H9 (cell line): ENCODE measurements around the gene TPRN. TPM values are rescaled to one million over a fixed set of nuclear protein-coding genes. Genes with fewer than 3 reads are reported as not detected.

ENCODE experiments used
- DNase-seq: peaks from one replicate; pipeline ENCODE4 v3.0.0-alpha.2; 2017
- H2AFZ ChIP-seq: one replicate; pipeline ENCODE4 v1.6.1; 2013; ENCODE audit warnings: mild to moderate bottlenecking, low read length, control low read depth, moderate library complexity
- H2AK5ac ChIP-seq: 2 replicates; pipeline ENCODE4 v1.6.1; 2013; ENCODE audit warnings: low read length, control low read depth, mixed read lengths; ENCODE audit not compliant: insufficient read length
- H2BK120ac ChIP-seq: one replicate; pipeline ENCODE4 v1.6.1; 2013; ENCODE audit warnings: low read depth, mild to moderate bottlenecking, low read length, control low read depth, inconsistent platforms; ENCODE audit not compliant: poor library complexity, severe bottlenecking
- H2BK12ac ChIP-seq: 2 replicates; pipeline ENCODE4 v1.6.1; 2013; ENCODE audit warnings: low read length, control low read depth, mixed read lengths, low read depth; ENCODE audit not compliant: insufficient read length
- H2BK15ac ChIP-seq: 2 replicates; pipeline ENCODE4 v1.6.1; 2013; ENCODE audit warnings: low read depth, low read length, control low read depth
- H2BK20ac ChIP-seq: one replicate; pipeline ENCODE4 v1.6.1; 2013; ENCODE audit warnings: low read depth, mild to moderate bottlenecking, low read length, control low read depth, inconsistent platforms; ENCODE audit not compliant: poor library complexity, severe bottlenecking
- H2BK5ac ChIP-seq: 2 replicates; pipeline ENCODE4 v1.6.1; 2013; ENCODE audit warnings: low read length, control low read depth, mixed read lengths; ENCODE audit not compliant: insufficient read length
- H3K14ac ChIP-seq: 2 replicates; pipeline ENCODE4 v1.6.1; 2013; ENCODE audit warnings: low read length, control low read depth; ENCODE audit not compliant: insufficient read depth
- H3K18ac ChIP-seq: 2 replicates; pipeline ENCODE4 v1.6.1; 2013; ENCODE audit warnings: low read depth, mild to moderate bottlenecking, mixed read lengths, low read length, control low read depth; ENCODE audit not compliant: insufficient read length
- H3K23ac ChIP-seq: 2 replicates; pipeline ENCODE4 v1.6.1; 2013; ENCODE audit warnings: low read length, control low read depth, mixed read lengths, low read depth; ENCODE audit not compliant: insufficient read length
- H3K23me2 ChIP-seq: 2 replicates; pipeline ENCODE4 v1.6.1; 2013; ENCODE audit warnings: low read depth, mild to moderate bottlenecking, mixed read lengths, low read length, control low read depth; ENCODE audit not compliant: insufficient read length, poor library complexity, severe bottlenecking
- H3K27ac ChIP-seq: 2 replicates; pipeline ENCODE4 v1.5.1; 2013; ENCODE audit warnings: low read length, control low read depth, mixed read lengths, low read depth; ENCODE audit not compliant: insufficient read length
- H3K27me3 ChIP-seq: 2 replicates; pipeline ENCODE4 v1.6.1; 2013; ENCODE audit warnings: low read length, control low read depth, inconsistent platforms; ENCODE audit not compliant: insufficient read depth
- H3K4ac ChIP-seq: 2 replicates; pipeline ENCODE4 v1.6.1; 2013; ENCODE audit warnings: low read depth, mild to moderate bottlenecking, control low read depth, inconsistent platforms, low read length, moderate library complexity
- H3K4me1 ChIP-seq: 2 replicates; pipeline ENCODE4 v1.6.1; 2013; ENCODE audit warnings: low read length, control low read depth, inconsistent platforms; ENCODE audit not compliant: insufficient read depth
- H3K4me2 ChIP-seq: 2 replicates; pipeline ENCODE4 v1.6.1; 2013; ENCODE audit warnings: low read length, control low read depth, mixed read lengths; ENCODE audit not compliant: insufficient read length, insufficient read depth
- H3K56ac ChIP-seq: 2 replicates; pipeline ENCODE4 v1.6.1; 2013; ENCODE audit warnings: low read depth, mild to moderate bottlenecking, mixed read lengths, low read length, control low read depth; ENCODE audit not compliant: insufficient read length
- H3K79me1 ChIP-seq: 2 replicates; pipeline ENCODE4 v1.6.1; 2013; ENCODE audit warnings: low read depth, mild to moderate bottlenecking, moderate library complexity, low read length, control low read depth, inconsistent platforms; ENCODE audit not compliant: insufficient read depth, poor library complexity, severe bottlenecking
- H3K79me2 ChIP-seq: 2 replicates; pipeline ENCODE4 v1.6.1; 2013; ENCODE audit warnings: low read length, control low read depth, inconsistent platforms; ENCODE audit not compliant: insufficient read depth
- H3K9ac ChIP-seq: 2 replicates; pipeline ENCODE4 v1.6.1; 2013; ENCODE audit warnings: low read length, control low read depth, mixed read lengths; ENCODE audit not compliant: insufficient read length; ENCODE audit errors: extremely low read depth
- H3K9me3 ChIP-seq: one replicate; pipeline ENCODE4 v1.6.1; 2013; ENCODE audit warnings: low read depth, low read length, inconsistent platforms; ENCODE audit not compliant: control insufficient read depth
- H3T11ph ChIP-seq: one replicate; pipeline ENCODE4 v1.6.1; 2013; ENCODE audit warnings: mild to moderate bottlenecking, low read length, control low read depth, inconsistent platforms
- H4K20me1 ChIP-seq: one replicate; pipeline ENCODE4 v1.6.1; 2013; ENCODE audit not compliant: control insufficient read depth, insufficient read length, insufficient read depth
- H4K5ac ChIP-seq: 2 replicates; pipeline ENCODE4 v1.6.1; 2013; ENCODE audit warnings: low read depth, mild to moderate bottlenecking, mixed read lengths, low read length, control low read depth; ENCODE audit not compliant: insufficient read length
- H4K8ac ChIP-seq: replicated peaks from 2 replicates; pipeline ENCODE4 v1.6.1; 2013; ENCODE audit warnings: low read length, control low read depth, mixed read lengths, low read depth; ENCODE audit not compliant: insufficient read length
- H4K91ac ChIP-seq: 2 replicates; pipeline ENCODE4 v1.6.1; 2013; ENCODE audit warnings: low read depth, mild to moderate bottlenecking, moderate library complexity, mixed read lengths, low read length, control low read depth; ENCODE audit not compliant: insufficient read length
- H3K27ac Mint-ChIP-seq, 3 experiments: 2 replicates in 2 of 3; 3 replicates in 1 of 3; pipeline ENCODE4 v1.8.0; 2020 to 2021; ENCODE audit warnings: mixed read lengths in 3 of 3, mild to moderate bottlenecking in 1 of 3, moderate library complexity in 1 of 3
- H3K27me3 Mint-ChIP-seq: 2 replicates; pipeline ENCODE4 v1.8.0; 2021; ENCODE audit warnings: low read depth, mild to moderate bottlenecking, moderate library complexity, mixed read lengths
- H3K36me3 Mint-ChIP-seq, 3 experiments: 2 replicates in 2 of 3; 3 replicates in 1 of 3; pipeline ENCODE4 v1.8.0; 2020 to 2021; ENCODE audit warnings: low read depth in 3 of 3, mixed read lengths in 3 of 3; ENCODE audit not compliant: insufficient read depth in 1 of 3
- H3K4me1 Mint-ChIP-seq, 2 experiments: 2 replicates each; pipeline ENCODE4 v1.8.0; 2020; ENCODE audit warnings: mixed read lengths in 2 of 2
- H3K4me3 Mint-ChIP-seq, 2 experiments: 2 replicates in 1 of 2; 3 replicates in 1 of 2; pipeline ENCODE4 v1.8.0; 2020 to 2021; ENCODE audit warnings: mild to moderate bottlenecking in 2 of 2, mixed read lengths in 2 of 2, moderate library complexity in 1 of 2
- H3K9me3 Mint-ChIP-seq, 2 experiments: 2 replicates in 1 of 2; 3 replicates in 1 of 2; pipeline ENCODE4 v1.8.0; 2020; ENCODE audit warnings: mild to moderate bottlenecking in 2 of 2, mixed read lengths in 2 of 2, moderate library complexity in 1 of 2
- WGBS: extraction: QIAGEN DNeasy Blood & Tissue Kit; methylation state at CpG from one replicate; pipeline ENCODE4 v1.1.7; 2013; ENCODE audit warnings: missing lambda C conversion rate, low lambda C conversion rate, mixed read lengths; ENCODE audit not compliant: insufficient read length; ENCODE audit errors: extremely low coverage; 5-methylcytosine and 5-hydroxymethylcytosine counted together
- total RNA-seq: library from RNA; stranded (reverse); gene quantifications from 2 replicates; pipeline ENCODE4 v1.2.1, GENCODE V29; 2021
- TF ChIP-seq, protein P1 (sequence below): fragments of 200-600 bp; sonication (generic); conservative IDR thresholded peaks from 3 replicates; pipeline ENCODE4 v1.8.0; 2021; ENCODE audit warnings: antibody characterized with exemption, mild to moderate bottlenecking

Gene TPRN
- total RNA-seq, 1 experiment from 2014 or later = 30.7 TPM

- H3K18ac ChIP-seq = no peak overlapping the region
- H3K4me2 ChIP-seq = no peak overlapping the region
- no peak overlapping the region for H2BK12ac ChIP-seq
- H4K20me1 ChIP-seq = no peaks in the 10 kb centered on the region
- H3K4me1 ChIP-seq = peaks cover 3% of the 10 kb centered on the region; the same call in 1 of the 2 replicates
- Mint-ChIP-seq H3K4me1 (peaks cover 12 to 20% of the 10 kb centered on the region in 2 experiments), H3K4me3 (no peak overlapping the region), H3K36me3 (peaks cover 5 to 7% (median 6%) of the 10 kb centered on the region in 3 experiments; a peak in 6 of 7 replicates), H3K27me3 (peaks cover 7% of the 10 kb centered on the region), H3K27ac (no peak overlapping the region), H3K9me3 (no peaks in the 10 kb centered on the region; a peak in 1 of 5 replicates)
- no peak overlapping the region for H3K23ac ChIP-seq
- no peak overlapping the region for H3K56ac ChIP-seq
- H3K79me2 ChIP-seq = no peaks in the 10 kb centered on the region
- H2BK20ac ChIP-seq = no peak overlapping the region
- no peak overlapping the region for H3T11ph ChIP-seq
- no peak overlapping the region for H3K4ac ChIP-seq
- TF ChIP-seq, protein P1, sequence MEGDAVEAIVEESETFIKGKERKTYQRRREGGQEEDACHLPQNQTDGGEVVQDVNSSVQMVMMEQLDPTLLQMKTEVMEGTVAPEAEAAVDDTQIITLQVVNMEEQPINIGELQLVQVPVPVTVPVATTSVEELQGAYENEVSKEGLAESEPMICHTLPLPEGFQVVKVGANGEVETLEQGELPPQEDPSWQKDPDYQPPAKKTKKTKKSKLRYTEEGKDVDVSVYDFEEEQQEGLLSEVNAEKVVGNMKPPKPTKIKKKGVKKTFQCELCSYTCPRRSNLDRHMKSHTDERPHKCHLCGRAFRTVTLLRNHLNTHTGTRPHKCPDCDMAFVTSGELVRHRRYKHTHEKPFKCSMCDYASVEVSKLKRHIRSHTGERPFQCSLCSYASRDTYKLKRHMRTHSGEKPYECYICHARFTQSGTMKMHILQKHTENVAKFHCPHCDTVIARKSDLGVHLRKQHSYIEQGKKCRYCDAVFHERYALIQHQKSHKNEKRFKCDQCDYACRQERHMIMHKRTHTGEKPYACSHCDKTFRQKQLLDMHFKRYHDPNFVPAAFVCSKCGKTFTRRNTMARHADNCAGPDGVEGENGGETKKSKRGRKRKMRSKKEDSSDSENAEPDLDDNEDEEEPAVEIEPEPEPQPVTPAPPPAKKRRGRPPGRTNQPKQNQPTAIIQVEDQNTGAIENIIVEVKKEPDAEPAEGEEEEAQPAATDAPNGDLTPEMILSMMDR = no peak
- H3K9ac ChIP-seq = no peak overlapping the region
- DNase-seq = no peak
- no peak overlapping the region for H3K14ac ChIP-seq
- H2BK120ac ChIP-seq = no peak overlapping the region
- H2BK5ac ChIP-seq = no peak overlapping the region
- no peak overlapping the region for H4K91ac ChIP-seq
- no peak overlapping the region for H4K8ac ChIP-seq
- no peak overlapping the region for H2AFZ ChIP-seq
- H3K79me1 ChIP-seq = no peaks in the 10 kb centered on the region
- no peaks in the 10 kb centered on the region for H3K9me3 ChIP-seq
- no peak overlapping the region for H3K27ac ChIP-seq
- peaks cover 5% of the 10 kb centered on the region for H3K23me2 ChIP-seq
- H2BK15ac ChIP-seq = no peak overlapping the region
- H4K5ac ChIP-seq = no peak overlapping the region
- no peak overlapping the region for H2AK5ac ChIP-seq
- no peaks in the 10 kb centered on the region for H3K27me3 ChIP-seq
- no CpG with 5 or more reads among the region's 11 CpGs for WGBS
Observed at GRCh38 chr9:137236936-137237421, 36.4 kb upstream of the TPRN start.
